Activated naive CD4-positive, alpha-beta T cell treated with anti-CD3 and anti-CD28 coated beads, Interleukin-2, amount 50 U/mL, for 72 hours (primary cell): ENCODE measurements around the gene SOAT2. TPM values are rescaled to one million over a fixed set of nuclear protein-coding genes. Genes with fewer than 3 reads are reported as not detected.
"Not testable (repeated sequence)": the region's sequence is repeated elsewhere in the genome, so short reads cannot be mapped to it uniquely, and the experiment has no call there.

ENCODE experiments used
- ATAC-seq, 2 donors: fragments of 150-1000 bp; cut with Tn5 transposase; 2 replicates each; pipeline ENCODE4 v1.10.0; 2021; ENCODE audit warnings: mild to moderate bottlenecking in 2 of 2, moderate library complexity in 2 of 2
- DNase-seq, 2 donors: peaks; one replicate each; pipeline ENCODE4 v3.0.0; 2021 to 2022; ENCODE audit warnings: low spot score in 2 of 2
- H3K27ac Mint-ChIP-seq, 2 donors: one replicate each; pipeline ENCODE4 v1.8.0; 2022; ENCODE audit warnings: mild to moderate bottlenecking in 2 of 2, mixed read lengths in 2 of 2
- H3K36me3 Mint-ChIP-seq, 2 donors: one replicate each; pipeline ENCODE4 v1.8.0; 2022; ENCODE audit warnings: mixed read lengths in 2 of 2
- H3K9me3 Mint-ChIP-seq, 2 donors: one replicate each; pipeline ENCODE4 v1.8.0; 2022; ENCODE audit warnings: mixed read lengths in 2 of 2
- total RNA-seq, 2 donors: library from RNA; stranded (reverse); gene quantifications; one replicate each; pipeline ENCODE4 v1.2.3, GENCODE V29; 2022

Gene SOAT2
- total RNA-seq, 2 donors from 2014 or later, result 0.35 to 0.59 TPM

GRCh38 chr12:53096089-53096741 lies 7.1 kb upstream of the SOAT2 start:
- no peak for ATAC-seq
- no peak overlapping the region for H3K27ac Mint-ChIP-seq

GRCh38 chr12:53096759-53097158 lies 6.5 kb upstream of the SOAT2 start:
- H3K27ac Mint-ChIP-seq, result no peak overlapping the region
- H3K36me3 Mint-ChIP-seq, result no peaks in the 10 kb centered on the region
- H3K9me3 Mint-ChIP-seq, result no peaks in the 10 kb centered on the region
- DNase-seq, result no peak
- ATAC-seq, result no peak

More at GRCh38 chr12:53096089-53096741, 7.1 kb upstream of the SOAT2 start:
- DNase-seq, result no peak
- H3K9me3 Mint-ChIP-seq, result no peaks in the 10 kb centered on the region
- no peaks in the 10 kb centered on the region for H3K36me3 Mint-ChIP-seq

GRCh38 chr12:53097207-53097563 lies 6.1 kb upstream of the SOAT2 start:
- Mint-ChIP-seq H3K36me3 (no peaks in the 10 kb centered on the region), H3K27ac (no peak overlapping the region), H3K9me3 (no peaks in the 10 kb centered on the region)
- ATAC-seq (no peak), DNase-seq (no peak)

- no peaks in the 10 kb centered on the region for H3K9me3 Mint-ChIP-seq
- no peaks in the 10 kb centered on the region for H3K36me3 Mint-ChIP-seq
- ATAC-seq (peak; percentile 82), DNase-seq (peak; percentile 67 to 76)
- H3K27ac Mint-ChIP-seq, result peak within 1 kb of the TSS; percentile 57 to 62
Measured at GRCh38 chr12:53097564-53098353, 5.5 kb upstream of the SOAT2 start, which contains the start of gene IGFBP6. TSS of gene IGFBP6 (plus strand) at chr12:53097667. CDS start at chr12:53097718, 51 bp downstream.

GRCh38 chr12:53098354-53098981 lies 4.8 kb upstream of the SOAT2 start:
- Mint-ChIP-seq H3K36me3 (no peaks in the 10 kb centered on the region), H3K9me3 (no peaks in the 10 kb centered on the region), H3K27ac (peak overlapping the region; percentile 57 to 62)
- ATAC-seq, result peak; percentile 29 to 34
- no peak for DNase-seq

GRCh38 chr12:53099071-53099882 lies 4.0 kb upstream of the SOAT2 start:
- ATAC-seq, result peak; percentile 68 to 71
- peak overlapping the region; percentile 58 to 62 for H3K27ac Mint-ChIP-seq
- DNase-seq, result peak; percentile 84 to 93
- no peaks in the 10 kb centered on the region for H3K9me3 Mint-ChIP-seq
- H3K36me3 Mint-ChIP-seq, result no peaks in the 10 kb centered on the region

GRCh38 chr12:53100466-53101151 lies 2.7 kb upstream of the SOAT2 start:
- ATAC-seq, result no peak
- Mint-ChIP-seq H3K27ac (no peak overlapping the region), H3K9me3 (no peaks in the 10 kb centered on the region), H3K36me3 (no peaks in the 10 kb centered on the region)
- no peak for DNase-seq

GRCh38 chr12:53101266-53101665 lies 2.0 kb upstream of the SOAT2 start:
- DNase-seq (no peak), ATAC-seq (no peak)
- Mint-ChIP-seq H3K36me3 (no peaks in the 10 kb centered on the region), H3K27ac (no peak overlapping the region), H3K9me3 (no peaks in the 10 kb centered on the region)

GRCh38 chr12:53101931-53102781 lies 1.1 kb upstream of the SOAT2 start:
- Mint-ChIP-seq H3K36me3 (no peaks in the 10 kb centered on the region), H3K27ac (no peak overlapping the region), H3K9me3 (no peaks in the 10 kb centered on the region)
- ATAC-seq, result no peak
- no peak for DNase-seq

- H3K36me3 Mint-ChIP-seq, result no peaks in the 10 kb centered on the region
- peak in 1 of 2 donors; percentile 14 for ATAC-seq
- H3K27ac Mint-ChIP-seq, result no peak overlapping the region
- no peaks in the 10 kb centered on the region for H3K9me3 Mint-ChIP-seq
- no peak for DNase-seq
Measured at GRCh38 chr12:53103860-53104305, 597 bp downstream of the SOAT2 start.

GRCh38 chr12:53105256-53105655 lies 2.0 kb downstream of the SOAT2 start:
- peak overlapping the region in 1 of 2 donors; percentile 25 for H3K27ac Mint-ChIP-seq
- H3K36me3 Mint-ChIP-seq, result no peaks in the 10 kb centered on the region
- H3K9me3 Mint-ChIP-seq, result no peaks in the 10 kb centered on the region
- no peak for ATAC-seq
- DNase-seq, result no peak

- DNase-seq (no peak), ATAC-seq (no peak)
- Mint-ChIP-seq H3K36me3 (no peaks in the 10 kb centered on the region), H3K9me3 (no peaks in the 10 kb centered on the region), H3K27ac (no peak overlapping the region)
Measured at GRCh38 chr12:53105712-53106439, 2.6 kb downstream of the SOAT2 start.

GRCh38 chr12:53107122-53107521 lies 3.8 kb downstream of the SOAT2 start:
- no peak for ATAC-seq
- Mint-ChIP-seq H3K36me3 (no peaks in the 10 kb centered on the region), H3K27ac (no peak overlapping the region), H3K9me3 (no peaks in the 10 kb centered on the region)
- DNase-seq, result no peak

GRCh38 chr12:53112431-53112830 lies 9.1 kb downstream of the SOAT2 start:
- not testable (repeated sequence) for ATAC-seq, H3K27ac Mint-ChIP-seq, DNase-seq, H3K36me3 Mint-ChIP-seq, H3K9me3 Mint-ChIP-seq
